Kidney glomerular epithelial cell (primary cell): ENCODE measurements around the gene RAD51B.

ENCODE experiments used
- DNase-seq: peaks from one replicate; lab custom pipeline; 2025; lab: John Stamatoyannopoulos, UW

RAD51B gene

DNA sequence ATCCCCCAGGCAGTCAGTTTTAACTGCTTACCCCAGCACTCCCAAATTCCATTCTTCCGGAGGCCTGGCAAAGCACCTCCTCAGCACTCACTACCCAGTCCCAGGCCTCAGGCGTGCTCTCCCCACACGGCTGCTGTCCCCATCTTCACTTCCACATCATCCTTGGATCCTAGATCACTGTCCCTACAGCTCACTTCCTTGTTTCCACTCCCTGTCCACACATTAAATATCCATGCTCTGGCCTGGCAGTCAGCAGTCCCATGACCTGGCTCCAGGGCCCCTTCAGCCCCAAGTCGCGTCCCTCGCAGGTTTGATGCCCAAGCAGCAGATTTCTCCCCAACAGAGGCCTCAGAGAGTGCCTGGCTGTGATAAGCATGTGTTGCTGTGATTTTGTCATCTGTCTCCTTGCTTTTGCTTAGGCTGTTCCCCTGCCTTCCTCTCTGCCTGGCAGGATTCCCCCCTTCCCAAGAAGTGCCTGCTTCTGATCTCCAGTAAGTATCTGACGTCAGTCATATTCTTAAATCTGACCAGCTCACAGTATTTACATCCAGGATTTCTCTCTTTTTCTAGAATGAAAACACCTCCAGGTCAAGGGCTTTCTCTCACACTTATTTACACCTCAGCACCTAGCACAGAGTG lies 731.6 kb downstream of the RAD51B start:
- no peak for DNase-seq

DNA sequence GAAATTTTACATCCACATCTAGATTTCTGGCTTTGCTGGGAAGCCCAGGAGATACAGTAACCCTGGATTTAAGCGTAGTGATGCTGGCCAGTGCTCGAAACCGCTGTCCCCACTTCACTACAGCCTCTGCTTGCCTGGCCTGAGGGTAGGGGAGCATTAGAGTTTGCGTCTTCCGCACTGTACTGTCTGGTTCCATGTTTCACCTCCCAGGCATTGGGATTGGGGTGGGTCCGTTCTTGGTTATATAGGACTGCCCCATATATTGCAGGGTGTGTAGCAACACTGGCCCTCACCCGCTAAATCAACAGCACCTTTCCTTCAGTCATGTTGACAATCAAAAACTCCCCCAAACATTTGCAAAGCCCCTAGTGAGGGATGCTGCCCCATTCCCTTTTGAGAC lies 732.5 kb downstream of the RAD51B start:
- DNase-seq, result no peak

DNA sequence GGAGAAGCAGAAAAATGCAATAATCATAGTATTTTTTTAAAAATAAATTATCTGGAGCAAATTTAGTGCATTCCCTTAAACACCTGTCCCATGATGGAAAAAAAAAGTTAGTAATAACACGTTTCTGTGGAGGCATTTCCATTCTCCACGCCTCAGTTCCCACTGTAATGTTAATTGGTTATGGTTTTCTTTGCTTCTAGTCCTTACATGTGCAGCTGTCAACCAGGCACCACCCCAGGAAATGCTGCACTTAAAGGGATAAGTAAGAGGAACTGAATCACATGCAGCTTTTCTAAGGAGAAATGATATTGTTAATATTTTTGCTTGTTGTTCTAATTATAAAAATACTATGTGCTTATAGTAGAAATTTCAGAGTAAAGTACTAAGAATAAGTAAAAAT lies 733.0 kb downstream of the RAD51B start:
- no peak for DNase-seq

DNA sequence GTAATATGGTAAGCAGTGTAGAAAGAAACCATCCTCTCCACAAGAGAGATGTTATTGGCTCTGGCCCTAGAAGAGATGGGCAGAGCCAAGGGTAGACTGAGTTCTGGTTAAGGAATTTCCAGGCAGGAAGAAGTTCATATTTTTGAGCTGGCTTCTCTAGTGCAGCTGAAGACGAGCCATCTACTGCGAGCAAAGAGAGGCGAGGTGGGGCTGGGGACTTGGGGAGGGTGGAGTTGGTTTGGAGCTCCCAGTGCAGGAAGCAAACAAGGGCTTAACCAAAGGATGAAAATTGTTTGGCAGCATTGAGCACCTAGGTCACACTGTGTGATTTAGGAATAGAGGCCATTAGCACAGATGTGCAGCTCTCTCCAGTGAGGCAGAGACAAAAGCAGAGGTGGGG lies 733.7 kb downstream of the RAD51B start:
- DNase-seq, result no peak

DNA sequence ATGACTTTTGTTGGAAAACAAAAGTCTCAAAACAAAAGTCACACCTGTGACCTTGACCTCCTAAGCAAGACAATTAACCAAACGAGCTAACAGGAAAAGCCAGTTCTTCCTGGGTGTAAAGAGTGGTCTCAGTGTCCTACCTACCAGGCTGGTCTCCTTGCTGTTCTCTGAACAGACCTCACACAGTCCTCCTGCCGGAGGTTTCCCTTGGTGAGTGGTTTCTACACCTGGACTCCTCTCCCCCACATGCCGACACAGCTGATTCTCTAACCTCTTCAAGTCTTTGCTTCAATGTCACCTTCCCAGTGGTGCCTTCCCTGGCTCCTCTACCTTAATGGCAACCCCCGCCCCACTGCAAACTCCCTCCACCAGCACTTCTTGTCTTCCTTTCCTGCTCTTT lies 734.7 kb downstream of the RAD51B start:
- DNase-seq, result no peak

- no peak for DNase-seq
These were observed 736.7 kb downstream of the RAD51B start for GRCh38 chr14:68556253-68556652.

- no peak for DNase-seq
These were observed 738.1 kb downstream of the RAD51B start for GRCh38 chr14:68557648-68558047.

- no peak for DNase-seq
These were observed 738.5 kb downstream of the RAD51B start for GRCh38 chr14:68558096-68558495.

DNA sequence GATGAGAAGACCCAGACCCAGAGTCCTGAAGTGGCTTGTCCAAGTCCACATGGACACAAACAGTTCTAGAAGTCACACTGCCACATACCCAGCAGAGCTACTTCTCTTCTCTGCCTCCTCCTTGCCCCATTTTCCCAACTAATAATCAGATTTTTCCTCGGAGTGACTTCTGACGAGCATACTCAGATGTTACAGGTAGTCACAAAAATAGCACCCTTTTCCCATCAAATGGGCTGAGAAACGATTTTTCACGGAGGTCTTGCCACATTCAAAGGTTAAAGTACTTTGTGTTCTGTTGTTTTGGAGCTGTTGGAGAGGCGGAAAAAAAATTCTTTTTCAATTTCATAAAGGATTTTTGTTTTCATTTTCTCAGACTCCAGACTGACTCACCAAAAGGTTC lies 740.4 kb downstream of the RAD51B start:
- no peak for DNase-seq

- no peak for DNase-seq
These were observed 742.0 kb downstream of the RAD51B start for GRCh38 chr14:68561531-68562007.

- DNase-seq, result no peak
These were observed 743.3 kb downstream of the RAD51B start for GRCh38 chr14:68562911-68563250.

GRCh38 chr14:68563251-68564131 lies 743.9 kb downstream of the RAD51B start:
- peak; percentile 8 for DNase-seq

GRCh38 chr14:68564191-68564825 lies 744.7 kb downstream of the RAD51B start:
- no peak for DNase-seq

DNA sequence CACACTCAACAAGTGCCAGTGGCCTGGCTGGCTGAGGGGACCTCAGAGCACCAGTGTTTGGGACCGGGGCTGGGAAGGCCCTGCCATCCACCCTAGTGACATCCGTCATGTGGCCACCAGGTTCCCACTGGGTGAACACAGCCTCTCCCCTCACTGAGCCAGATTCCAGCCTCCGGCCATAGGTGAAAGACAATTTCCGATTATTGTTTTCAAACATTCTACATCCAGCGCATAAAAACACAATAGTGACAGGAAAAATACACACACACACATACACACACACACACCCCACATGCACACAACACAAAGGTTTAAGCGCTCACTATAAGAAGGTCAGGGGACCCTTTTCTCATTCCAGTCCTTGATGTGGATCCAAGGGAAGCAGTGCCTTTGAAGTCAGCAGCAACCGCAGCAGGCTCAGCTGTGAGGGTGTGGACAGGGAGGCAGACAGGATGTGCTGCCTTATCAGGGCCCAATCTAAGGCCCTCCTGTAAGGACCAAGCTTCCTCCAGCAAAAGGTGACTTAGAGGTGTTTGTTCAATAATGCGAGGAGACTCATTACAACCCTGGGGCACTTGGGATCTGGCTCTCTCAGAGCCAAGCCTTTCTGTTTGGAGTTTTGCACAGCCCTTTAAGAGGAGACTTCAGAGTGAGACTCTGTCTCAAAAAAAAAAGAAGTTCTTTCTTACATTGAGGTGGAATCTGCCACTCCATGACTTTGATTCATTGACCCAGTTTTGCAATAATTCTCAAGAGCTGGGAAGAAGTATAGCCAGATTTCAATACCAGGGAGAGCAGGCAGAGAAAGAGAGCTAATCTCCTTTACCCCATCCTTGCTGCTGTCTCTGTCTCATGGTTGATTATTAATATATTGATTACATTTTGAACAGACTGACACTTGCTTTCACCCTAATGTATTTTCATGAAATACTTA lies 745.5 kb downstream of the RAD51B start:
- no peak for DNase-seq

DNA sequence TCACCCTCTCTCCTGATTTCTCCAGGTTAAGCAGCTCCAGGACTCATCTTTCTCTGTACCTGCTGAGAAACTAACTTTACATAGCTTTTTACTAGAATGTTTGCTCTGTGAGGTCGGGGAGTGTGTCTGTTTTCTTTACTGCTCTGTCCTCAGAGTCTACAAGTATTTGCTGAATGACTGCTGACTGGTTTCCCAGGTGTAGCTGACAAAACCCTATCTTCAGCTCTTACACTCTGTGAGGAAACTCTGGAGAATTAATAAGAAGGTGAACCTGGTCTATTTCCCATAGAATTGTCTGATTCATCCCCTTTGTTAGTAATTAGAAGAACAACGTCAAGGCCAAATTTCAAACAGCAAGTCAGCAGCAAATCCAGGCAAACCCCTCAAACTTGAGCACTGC lies 746.5 kb downstream of the RAD51B start:
- no peak for DNase-seq

DNA sequence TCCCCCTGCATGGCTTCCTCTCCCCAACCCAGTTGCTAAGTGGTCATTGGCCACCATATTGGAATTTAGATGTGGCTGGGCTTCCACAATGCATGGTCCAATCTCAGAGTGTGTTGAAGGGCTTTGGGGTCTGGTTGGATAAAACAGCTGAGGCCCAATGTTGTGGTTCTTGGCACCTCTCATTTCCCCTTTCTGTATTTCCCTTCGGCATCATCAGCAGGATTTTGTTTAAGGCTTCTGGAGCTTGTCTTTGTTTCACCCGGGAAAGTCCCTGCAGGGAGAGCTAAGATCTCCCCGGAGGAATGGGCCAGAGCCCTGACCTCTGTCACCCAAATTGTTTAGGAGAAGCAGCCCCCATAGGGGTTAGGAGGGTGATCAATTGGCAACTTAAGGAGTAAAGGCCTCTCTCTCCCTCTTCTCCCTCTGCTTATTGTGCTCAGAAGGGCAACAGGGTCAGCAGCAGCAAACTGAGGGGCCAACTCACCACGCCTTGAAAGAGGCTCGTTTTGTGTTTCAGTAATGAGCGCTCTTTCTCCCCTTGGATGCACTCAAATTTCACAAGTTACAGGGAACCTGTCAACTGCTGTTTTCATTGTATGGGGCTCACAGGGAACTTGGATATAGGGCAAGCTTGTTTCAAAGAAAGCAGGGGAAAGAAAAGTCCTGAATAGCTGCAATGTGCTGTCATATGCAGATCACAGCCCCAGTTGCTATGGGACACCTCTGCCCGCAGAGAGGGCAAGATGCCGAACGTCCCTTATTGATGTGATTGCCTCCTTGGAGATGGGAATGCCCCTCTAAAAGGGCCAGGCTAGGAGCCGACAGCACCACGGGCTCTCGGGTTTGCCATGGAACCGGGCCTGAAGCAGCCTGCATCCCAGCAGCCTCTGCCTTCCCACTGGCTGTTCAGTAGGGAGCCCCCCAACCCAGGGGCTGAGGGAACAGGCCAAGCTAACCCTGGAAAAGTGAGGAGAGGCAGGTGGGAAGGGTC lies 749.6 kb downstream of the RAD51B start:
- DNase-seq, result no peak

- DNase-seq, result no peak
These were observed 750.4 kb downstream of the RAD51B start for GRCh38 chr14:68569970-68570409.

DNA sequence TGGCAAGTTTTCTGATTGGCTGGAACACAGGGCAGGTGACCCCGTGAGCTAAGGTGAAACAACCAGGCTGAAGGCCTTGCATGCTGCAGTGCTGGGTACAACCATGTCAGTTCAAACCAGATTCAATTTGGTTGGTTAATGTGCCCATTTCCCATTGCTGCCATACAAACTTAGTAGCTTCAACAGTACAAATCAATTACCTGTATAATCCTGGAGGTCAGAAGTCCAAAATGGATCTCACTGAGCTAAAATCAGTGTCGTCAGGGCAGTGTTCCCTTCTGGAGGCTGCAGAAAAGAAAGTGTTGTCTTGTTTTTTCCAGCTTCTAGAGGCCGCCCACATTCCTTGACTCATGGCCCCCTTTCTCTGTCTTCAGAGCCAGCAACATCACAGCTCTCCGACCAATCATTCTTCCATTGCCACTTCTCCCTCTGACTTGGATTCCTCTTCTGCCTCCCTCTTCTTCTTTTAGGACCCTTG lies 751.6 kb downstream of the RAD51B start:
- DNase-seq, result no peak

DNA sequence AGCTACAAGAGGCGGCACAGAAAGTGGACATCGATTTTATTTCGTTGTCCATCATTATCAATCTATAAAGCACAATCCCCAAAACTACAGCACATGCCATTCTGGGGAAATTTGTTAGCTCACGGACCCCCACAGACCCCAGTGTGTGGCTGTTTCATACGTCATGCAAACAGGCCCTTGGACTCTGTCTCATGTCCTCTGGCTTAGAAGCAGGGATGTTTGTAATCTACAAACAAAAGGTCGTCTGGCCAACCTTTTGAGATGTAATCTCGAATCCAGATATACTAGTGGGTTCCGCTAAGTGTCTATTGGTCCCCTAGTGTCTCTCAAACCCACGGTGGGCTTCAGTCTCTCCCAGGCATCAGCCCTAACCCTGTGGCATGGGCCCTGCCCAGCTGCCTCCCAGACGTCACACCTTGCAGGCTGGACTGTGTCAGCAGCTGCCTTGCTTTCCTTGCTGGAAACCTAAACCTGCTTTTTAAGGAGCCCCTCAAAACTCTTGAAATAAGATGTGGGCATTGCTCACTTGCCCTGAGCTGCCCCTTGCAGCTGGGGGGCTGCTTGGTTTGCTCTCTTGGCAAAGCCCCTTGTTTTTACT lies 752.4 kb downstream of the RAD51B start:
- no peak for DNase-seq

DNA sequence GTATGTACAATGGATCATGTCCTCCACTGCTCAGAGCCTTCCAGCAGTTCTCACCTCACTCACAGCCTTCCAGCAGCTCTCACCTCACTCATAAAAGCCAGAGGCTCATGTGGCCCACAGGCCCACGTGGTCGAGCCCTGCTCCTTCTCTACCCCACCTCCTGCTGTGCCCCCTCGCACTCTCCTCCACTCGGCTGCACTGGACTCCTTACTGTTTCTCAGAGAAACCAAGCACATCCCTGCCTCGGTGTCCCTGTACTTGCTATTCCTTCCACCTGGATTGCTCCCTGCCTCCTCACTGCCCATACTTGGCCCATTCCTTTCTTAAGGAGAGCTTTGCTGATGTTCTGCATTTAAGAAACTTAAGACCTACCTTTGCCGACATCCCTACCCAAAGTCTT lies 753.5 kb downstream of the RAD51B start:
- no peak for DNase-seq
